Ishikawa (cell line): Measurements from ENCODE around the gene NUP54.

Experiments
- CEBPB ChIP-seq: IDR thresholded peaks from 2 replicates; pipeline ENCODE4 v1.6.1; 2012
- CREB1 ChIP-seq: IDR thresholded peaks from 2 replicates; pipeline ENCODE4 v1.6.1; 2012; ENCODE audit warnings: low read depth
- EGR1 ChIP-seq: IDR thresholded peaks from 2 replicates; pipeline ENCODE4 v1.6.1; 2012
- EP300 ChIP-seq: IDR thresholded peaks from 2 replicates; pipeline ENCODE4 v1.6.1; 2012; ENCODE audit warnings: borderline replicate concordance
- FOXM1 ChIP-seq: IDR thresholded peaks from 2 replicates; pipeline ENCODE4 v1.6.1; 2012; ENCODE audit warnings: low read depth, borderline replicate concordance
- NFIC ChIP-seq: IDR thresholded peaks from 2 replicates; pipeline ENCODE4 v1.6.1; 2012
- RAD21 ChIP-seq: IDR thresholded peaks from 2 replicates; pipeline ENCODE4 v1.6.1; 2012; ENCODE audit warnings: low read depth
- TAF1 ChIP-seq: IDR thresholded peaks from 2 replicates; pipeline ENCODE4 v1.6.1; 2012; ENCODE audit warnings: low read depth, mild to moderate bottlenecking
- TCF12 ChIP-seq: IDR thresholded peaks from 2 replicates; pipeline ENCODE4 v1.6.1; 2012; ENCODE audit warnings: low read depth
- TEAD4 ChIP-seq: IDR thresholded peaks from 2 replicates; pipeline ENCODE4 v1.6.1; 2012
- USF1 ChIP-seq: IDR thresholded peaks from 2 replicates; pipeline ENCODE4 v1.6.1; 2012
- YY1 ChIP-seq: IDR thresholded peaks from 2 replicates; pipeline ENCODE4 v1.6.1; 2012; ENCODE audit warnings: low read depth
- ZBTB7A ChIP-seq: IDR thresholded peaks from 2 replicates; pipeline ENCODE4 v1.6.1; 2012; ENCODE audit warnings: low read depth
- TF ChIP-seq, protein P1 (sequence below): IDR thresholded peaks from 2 replicates; pipeline ENCODE4 v1.6.1; 2012
- TF ChIP-seq, protein P2 (sequence below): IDR thresholded peaks from 2 replicates; pipeline ENCODE4 v1.6.1; 2012; ENCODE audit warnings: low read depth, mild to moderate bottlenecking

NUP54 gene

GRCh38 chr4:76083386-76083988 is 64.7 kb downstream of the NUP54 start:
- TF ChIP-seq, protein P1, sequence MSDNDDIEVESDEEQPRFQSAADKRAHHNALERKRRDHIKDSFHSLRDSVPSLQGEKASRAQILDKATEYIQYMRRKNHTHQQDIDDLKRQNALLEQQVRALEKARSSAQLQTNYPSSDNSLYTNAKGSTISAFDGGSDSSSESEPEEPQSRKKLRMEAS = no peak
- TF ChIP-seq RAD21 (no peak), TEAD4 (no peak), CREB1 (no peak), NFIC (no peak), ZBTB7A (no peak), USF1 (no peak)
- TF ChIP-seq, protein P2, sequence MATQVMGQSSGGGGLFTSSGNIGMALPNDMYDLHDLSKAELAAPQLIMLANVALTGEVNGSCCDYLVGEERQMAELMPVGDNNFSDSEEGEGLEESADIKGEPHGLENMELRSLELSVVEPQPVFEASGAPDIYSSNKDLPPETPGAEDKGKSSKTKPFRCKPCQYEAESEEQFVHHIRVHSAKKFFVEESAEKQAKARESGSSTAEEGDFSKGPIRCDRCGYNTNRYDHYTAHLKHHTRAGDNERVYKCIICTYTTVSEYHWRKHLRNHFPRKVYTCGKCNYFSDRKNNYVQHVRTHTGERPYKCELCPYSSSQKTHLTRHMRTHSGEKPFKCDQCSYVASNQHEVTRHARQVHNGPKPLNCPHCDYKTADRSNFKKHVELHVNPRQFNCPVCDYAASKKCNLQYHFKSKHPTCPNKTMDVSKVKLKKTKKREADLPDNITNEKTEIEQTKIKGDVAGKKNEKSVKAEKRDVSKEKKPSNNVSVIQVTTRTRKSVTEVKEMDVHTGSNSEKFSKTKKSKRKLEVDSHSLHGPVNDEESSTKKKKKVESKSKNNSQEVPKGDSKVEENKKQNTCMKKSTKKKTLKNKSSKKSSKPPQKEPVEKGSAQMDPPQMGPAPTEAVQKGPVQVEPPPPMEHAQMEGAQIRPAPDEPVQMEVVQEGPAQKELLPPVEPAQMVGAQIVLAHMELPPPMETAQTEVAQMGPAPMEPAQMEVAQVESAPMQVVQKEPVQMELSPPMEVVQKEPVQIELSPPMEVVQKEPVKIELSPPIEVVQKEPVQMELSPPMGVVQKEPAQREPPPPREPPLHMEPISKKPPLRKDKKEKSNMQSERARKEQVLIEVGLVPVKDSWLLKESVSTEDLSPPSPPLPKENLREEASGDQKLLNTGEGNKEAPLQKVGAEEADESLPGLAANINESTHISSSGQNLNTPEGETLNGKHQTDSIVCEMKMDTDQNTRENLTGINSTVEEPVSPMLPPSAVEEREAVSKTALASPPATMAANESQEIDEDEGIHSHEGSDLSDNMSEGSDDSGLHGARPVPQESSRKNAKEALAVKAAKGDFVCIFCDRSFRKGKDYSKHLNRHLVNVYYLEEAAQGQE = no peak

DNA sequence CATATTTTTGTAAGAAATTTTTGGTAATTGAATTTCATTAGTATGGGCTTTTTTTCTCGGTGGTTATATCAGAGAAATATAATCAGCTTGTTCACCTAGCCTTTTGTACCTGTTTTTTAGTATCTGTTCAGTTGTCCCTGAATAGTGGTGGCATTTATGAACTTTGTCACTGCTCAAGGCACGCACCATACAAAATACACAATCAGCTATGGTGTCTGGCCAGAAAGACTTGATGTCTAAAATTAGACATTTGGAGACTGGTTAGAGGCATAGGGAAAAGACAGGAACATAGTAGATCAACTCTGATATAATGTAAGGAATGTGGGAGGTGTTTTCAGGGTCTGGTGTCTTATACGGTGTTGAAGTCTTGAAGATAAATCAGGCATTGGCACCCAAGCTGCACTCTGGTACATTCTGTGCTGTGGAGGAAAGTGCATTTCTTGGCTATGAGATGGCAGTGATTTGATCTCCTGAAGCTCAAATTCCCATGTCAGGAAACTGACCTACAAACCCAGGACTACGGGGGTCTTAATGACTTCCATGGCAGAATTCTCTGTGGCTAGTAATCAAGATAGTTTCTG is 70.1 kb downstream of the NUP54 start:
- TF ChIP-seq CEBPB (no peak), CREB1 (no peak), EP300 (no peak), NFIC (no peak), ZBTB7A (no peak), EGR1 (no peak), TEAD4 (no peak), RAD21 (no peak), TCF12 (no peak), FOXM1 (no peak), YY1 (no peak), TAF1 (no peak), USF1 (no peak)
- TF ChIP-seq, protein P2 = no peak
- TF ChIP-seq, protein P1 = no peak

DNA sequence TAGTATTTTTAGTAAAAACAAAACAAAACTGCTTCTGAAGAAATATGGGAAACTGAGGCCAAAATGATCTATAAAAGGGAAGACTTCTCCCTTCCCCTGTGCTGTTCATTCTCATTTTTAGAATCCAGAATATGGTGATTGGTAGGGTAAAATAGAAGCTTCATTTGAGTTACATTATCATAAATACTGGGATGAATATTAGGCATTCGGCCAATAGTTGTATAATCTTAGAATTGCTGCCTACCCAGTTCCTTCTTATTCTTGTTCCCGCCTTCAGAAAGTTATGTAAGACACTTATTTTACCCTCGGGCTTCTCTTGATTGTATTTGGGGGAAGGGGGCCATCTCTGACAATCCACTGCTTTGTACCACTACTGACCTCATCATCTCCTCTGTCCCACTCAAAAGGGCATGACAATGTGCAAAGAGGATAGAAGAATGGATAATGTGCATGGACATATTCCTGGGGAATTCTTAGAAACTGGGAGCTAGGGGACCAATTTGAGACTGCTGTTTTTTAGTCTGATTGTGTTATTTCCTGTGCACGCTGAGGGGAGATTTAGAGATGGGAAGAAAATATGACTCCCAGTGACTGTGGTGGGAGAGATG is 73.1 kb downstream of the NUP54 start:
- TF ChIP-seq CEBPB = no peak
- TF ChIP-seq, protein P2 = no peak
- no peak for TF ChIP-seq USF1
- no peak for TF ChIP-seq ZBTB7A
- TF ChIP-seq RAD21 = no peak
- no peak for TF ChIP-seq TAF1
- TF ChIP-seq, protein P1 = no peak

DNA sequence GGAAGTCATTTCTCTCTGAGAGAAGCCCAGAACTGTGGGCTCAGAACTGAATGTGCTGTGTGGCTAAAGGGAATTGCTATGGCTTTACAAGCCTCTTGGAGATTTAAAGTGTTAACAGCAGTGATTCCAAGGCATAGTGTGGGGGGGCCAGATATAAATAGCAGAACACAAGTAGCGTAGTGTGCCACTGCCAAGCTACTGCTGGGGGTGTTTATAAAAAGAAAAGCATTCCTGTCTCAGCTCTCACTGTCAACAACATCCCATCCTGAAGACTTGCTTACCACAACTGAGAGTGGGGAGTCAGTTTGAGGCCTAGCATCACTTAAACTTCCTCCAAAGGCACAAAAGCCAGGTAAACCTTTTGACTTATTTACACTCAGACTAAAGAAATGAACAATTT is 73.7 kb downstream of the NUP54 start, which contains the start of gene ART3:
Gene ART3, plus strand, starts transcription at position 242 of the 400 bp plus-strand sequence. CDS start 1,181 bp downstream, outside the sequence.
- no peak for TF ChIP-seq TEAD4
- TF ChIP-seq RAD21 = no peak
- TF ChIP-seq CREB1 = no peak
- no peak for TF ChIP-seq EP300
